GM23338 (cell line): ENCODE data around the gene CRYM.

Experiments used
- JUNB ChIP-seq: IDR thresholded peaks from one replicate; pipeline ENCODE4 v1.6.1; 2016; ENCODE audit warnings: antibody characterized with exemption; ENCODE audit not compliant: unreplicated experiment
- POLR2AphosphoS5 ChIP-seq: IDR thresholded peaks from 2 replicates; pipeline ENCODE4 v1.6.1; 2016; ENCODE audit warnings: antibody characterized with exemption, low read depth
- ZNF114 ChIP-seq: fragments of 250-450 bp; sonication (Bioruptor Pico); IDR thresholded peaks from 2 replicates; pipeline ENCODE4 v1.5.0; 2020; ENCODE audit warnings: mild to moderate bottlenecking, moderate library complexity
- TF ChIP-seq, protein P1 (sequence below), 2 experiments: fragments of 200-600 bp in 1 of 2; sonication (generic) in 1 of 2; conservative IDR thresholded peaks; 2 replicates each; pipeline versions ENCODE4 v1.5.1 to v1.6.1; 2016 to 2017; ENCODE audit warnings: antibody characterized with exemption in 2 of 2, low read depth in 2 of 2, mild to moderate bottlenecking in 2 of 2, moderate library complexity in 1 of 2
- TF ChIP-seq, protein P2 (sequence below): IDR thresholded peaks from one replicate; pipeline ENCODE4 v1.6.1; 2018; ENCODE audit warnings: antibody characterized with exemption; ENCODE audit not compliant: unreplicated experiment

GRCh38 chr16:21326459-21326858 is 48.4 kb upstream of the CRYM start:
- TF ChIP-seq, protein P1, sequence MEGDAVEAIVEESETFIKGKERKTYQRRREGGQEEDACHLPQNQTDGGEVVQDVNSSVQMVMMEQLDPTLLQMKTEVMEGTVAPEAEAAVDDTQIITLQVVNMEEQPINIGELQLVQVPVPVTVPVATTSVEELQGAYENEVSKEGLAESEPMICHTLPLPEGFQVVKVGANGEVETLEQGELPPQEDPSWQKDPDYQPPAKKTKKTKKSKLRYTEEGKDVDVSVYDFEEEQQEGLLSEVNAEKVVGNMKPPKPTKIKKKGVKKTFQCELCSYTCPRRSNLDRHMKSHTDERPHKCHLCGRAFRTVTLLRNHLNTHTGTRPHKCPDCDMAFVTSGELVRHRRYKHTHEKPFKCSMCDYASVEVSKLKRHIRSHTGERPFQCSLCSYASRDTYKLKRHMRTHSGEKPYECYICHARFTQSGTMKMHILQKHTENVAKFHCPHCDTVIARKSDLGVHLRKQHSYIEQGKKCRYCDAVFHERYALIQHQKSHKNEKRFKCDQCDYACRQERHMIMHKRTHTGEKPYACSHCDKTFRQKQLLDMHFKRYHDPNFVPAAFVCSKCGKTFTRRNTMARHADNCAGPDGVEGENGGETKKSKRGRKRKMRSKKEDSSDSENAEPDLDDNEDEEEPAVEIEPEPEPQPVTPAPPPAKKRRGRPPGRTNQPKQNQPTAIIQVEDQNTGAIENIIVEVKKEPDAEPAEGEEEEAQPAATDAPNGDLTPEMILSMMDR (conservative IDR thresholded peaks at IDR 0.05; ENCODE audit: low read depth in 2 of 2), result no peak
- TF ChIP-seq, protein P2, sequence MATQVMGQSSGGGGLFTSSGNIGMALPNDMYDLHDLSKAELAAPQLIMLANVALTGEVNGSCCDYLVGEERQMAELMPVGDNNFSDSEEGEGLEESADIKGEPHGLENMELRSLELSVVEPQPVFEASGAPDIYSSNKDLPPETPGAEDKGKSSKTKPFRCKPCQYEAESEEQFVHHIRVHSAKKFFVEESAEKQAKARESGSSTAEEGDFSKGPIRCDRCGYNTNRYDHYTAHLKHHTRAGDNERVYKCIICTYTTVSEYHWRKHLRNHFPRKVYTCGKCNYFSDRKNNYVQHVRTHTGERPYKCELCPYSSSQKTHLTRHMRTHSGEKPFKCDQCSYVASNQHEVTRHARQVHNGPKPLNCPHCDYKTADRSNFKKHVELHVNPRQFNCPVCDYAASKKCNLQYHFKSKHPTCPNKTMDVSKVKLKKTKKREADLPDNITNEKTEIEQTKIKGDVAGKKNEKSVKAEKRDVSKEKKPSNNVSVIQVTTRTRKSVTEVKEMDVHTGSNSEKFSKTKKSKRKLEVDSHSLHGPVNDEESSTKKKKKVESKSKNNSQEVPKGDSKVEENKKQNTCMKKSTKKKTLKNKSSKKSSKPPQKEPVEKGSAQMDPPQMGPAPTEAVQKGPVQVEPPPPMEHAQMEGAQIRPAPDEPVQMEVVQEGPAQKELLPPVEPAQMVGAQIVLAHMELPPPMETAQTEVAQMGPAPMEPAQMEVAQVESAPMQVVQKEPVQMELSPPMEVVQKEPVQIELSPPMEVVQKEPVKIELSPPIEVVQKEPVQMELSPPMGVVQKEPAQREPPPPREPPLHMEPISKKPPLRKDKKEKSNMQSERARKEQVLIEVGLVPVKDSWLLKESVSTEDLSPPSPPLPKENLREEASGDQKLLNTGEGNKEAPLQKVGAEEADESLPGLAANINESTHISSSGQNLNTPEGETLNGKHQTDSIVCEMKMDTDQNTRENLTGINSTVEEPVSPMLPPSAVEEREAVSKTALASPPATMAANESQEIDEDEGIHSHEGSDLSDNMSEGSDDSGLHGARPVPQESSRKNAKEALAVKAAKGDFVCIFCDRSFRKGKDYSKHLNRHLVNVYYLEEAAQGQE, result no peak
- TF ChIP-seq POLR2AphosphoS5, result no peak
- no peak for TF ChIP-seq JUNB
- no peak for TF ChIP-seq ZNF114 (CRISPR knock-in tag)
